GM12872 (cell line): ENCODE data around the gene NOP9.

Experiments used
- CTCF ChIP-seq: IDR thresholded peaks from 3 replicates; pipeline ENCODE4 v1.5.1; 2011; ENCODE audit warnings: low read depth, mild to moderate bottlenecking, low read length, moderate library complexity; ENCODE audit not compliant: insufficient read depth

NOP9 gene

GRCh38 chr14:24327914-24328313 lies 28.3 kb downstream of the NOP9 start:
- TF ChIP-seq CTCF = peak; percentile 50; the same call in 2 of the 3 replicates

GRCh38 chr14:24329073-24329663 lies 29.5 kb downstream of the NOP9 start:
- no peak for TF ChIP-seq CTCF

GRCh38 chr14:24329736-24330135 lies 30.1 kb downstream of the NOP9 start:
- TF ChIP-seq CTCF = no peak

- no peak for TF ChIP-seq CTCF
Measured at GRCh38 chr14:24330973-24331674, 31.5 kb downstream of the NOP9 start.

- TF ChIP-seq CTCF = no peak
Measured at GRCh38 chr14:24331731-24332267, 32.1 kb downstream of the NOP9 start.

GRCh38 chr14:24332268-24332993 lies 32.8 kb downstream of the NOP9 start:
- TF ChIP-seq CTCF = peak; percentile 95
